Measurements from ENCODE around the gene WDR46.

WDR46 gene

DNA sequence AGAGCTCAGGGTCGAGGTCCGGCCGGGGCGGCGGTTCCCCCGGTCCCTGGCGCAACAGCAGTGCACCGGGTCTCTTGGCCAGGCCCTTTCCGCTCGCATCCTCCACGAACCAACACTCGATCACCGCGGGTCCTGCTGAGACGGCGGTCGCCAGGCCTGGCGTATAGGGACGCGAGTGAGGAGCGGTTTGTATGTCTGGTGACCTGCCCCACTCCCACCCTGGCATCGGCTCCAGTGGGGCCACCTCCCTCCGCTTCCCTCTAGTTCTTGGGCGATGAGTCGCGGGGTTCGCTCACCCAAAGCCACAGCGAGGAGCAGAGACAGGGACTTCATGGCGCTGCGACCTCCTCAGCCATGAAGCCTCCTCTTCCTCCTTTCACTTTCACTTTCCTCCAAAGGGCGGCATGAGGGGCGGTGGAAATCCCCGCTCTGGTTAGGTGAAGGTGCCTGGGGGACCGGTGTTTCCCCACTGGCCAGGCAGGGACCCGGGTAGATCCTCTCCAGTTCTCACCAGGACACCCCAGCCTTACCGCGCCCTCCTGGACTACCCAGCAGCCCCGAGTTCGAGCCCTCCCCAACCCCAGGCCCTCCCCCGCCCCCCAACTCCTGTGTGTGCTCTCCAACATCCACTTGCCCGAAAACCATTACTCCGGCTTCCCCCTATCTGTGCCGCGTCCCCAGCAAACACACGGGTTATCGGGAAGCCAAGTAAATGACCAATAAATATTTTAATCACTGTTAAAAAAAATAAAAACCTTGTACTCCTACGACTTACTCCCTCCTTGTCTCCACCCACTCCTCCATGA is 24.9 kb upstream of the WDR46 start, which contains the start of gene TAPBP:
Gene TAPBP (minus strand): TSS at position 370 of the 806 bp plus-strand sequence. CDS start 37 bp downstream, at position 333.
- no peak for DNase-seq (ENCODE audit: low read depth)

DNA sequence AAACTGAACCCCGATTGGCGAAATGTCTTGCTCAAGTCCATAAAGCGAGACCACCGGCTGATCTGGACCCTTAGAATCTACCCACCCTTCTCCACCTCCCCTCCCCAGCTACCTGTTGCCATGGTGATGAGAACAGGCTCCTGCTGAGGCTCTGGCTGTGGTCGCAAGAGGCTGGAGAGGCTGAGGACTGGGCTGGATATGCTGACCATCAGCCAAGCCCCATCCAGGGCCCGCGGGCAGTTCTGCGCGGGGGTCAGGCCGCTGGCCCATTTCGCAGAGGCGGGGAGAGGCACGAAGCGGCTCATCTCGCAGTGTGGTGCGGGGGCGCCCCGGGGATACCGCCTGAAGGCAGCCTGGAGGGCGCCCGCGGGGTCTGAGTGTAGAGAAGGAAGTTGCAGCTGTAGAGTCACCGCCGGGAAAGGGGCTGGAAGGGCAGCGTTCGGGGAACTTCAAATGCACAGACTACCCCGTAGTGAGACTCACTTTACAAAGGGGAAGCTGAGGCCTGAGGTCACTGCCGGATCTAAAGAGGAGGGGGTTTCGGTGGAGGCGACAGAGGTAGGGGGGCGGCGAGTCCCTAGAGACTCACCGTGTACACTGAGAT is 24.2 kb upstream of the WDR46 start:
- DNase-seq (ENCODE audit: low read depth) = no peak

GRCh38 chr6:33312361-33313104 is 23.5 kb upstream of the WDR46 start:
- no peak for DNase-seq (ENCODE audit: low read depth)

GRCh38 chr6:33306356-33306755 is 17.3 kb upstream of the WDR46 start:
- DNase-seq (ENCODE audit: low read depth) = no peak

GRCh38 chr6:33305052-33305451 is 16.0 kb upstream of the WDR46 start:
- no peak for DNase-seq (ENCODE audit: low read depth)

GRCh38 chr6:33304216-33304615 is 15.2 kb upstream of the WDR46 start:
- no peak for DNase-seq (ENCODE audit: low read depth)

GRCh38 chr6:33301877-33302276 is 12.8 kb upstream of the WDR46 start:
- no peak for DNase-seq (ENCODE audit: low read depth)

DNA sequence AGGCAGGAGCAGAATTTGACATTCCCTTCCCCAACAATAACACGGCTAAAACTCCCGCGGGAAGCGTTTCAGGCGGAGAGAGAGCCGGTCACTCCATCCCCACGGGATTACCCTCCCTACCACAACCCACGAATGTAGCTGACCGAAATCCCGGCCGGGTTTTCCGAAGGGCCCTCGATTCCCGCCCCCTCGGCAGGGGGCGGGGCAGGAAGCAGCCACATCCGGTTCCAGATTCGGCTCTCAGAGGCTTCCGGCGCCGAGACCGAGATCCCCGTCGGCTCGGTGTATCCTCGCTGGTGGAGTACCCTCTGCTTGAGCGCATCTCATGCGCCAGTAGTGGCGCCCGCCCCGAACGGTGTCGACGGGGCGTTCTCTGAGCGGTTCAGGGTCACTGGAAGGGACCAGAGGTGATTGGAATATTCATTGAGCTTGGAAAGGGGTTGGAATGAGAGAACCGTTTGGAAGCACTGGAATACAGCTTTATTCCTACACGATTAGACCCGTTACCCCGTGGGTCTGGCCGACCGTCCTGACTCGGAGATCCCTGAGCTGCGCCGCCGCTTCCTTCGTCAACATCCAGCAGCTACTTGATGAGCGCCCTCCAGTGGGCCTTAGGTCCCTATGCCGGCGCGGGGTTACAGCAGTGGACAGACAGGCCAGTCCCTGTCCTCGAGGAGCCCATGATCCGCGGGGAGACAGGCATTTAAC is 10.4 kb upstream of the WDR46 start:
- no peak for DNase-seq (ENCODE audit: low read depth)

GRCh38 chr6:33298773-33299236 is 9.8 kb upstream of the WDR46 start, which contains the start of gene RGL2:
TSS of gene RGL2 (minus strand) at chr6:33298942. CDS start at chr6:33298610, 332 bp downstream.
- no peak for DNase-seq (ENCODE audit: low read depth)

- no peak for DNase-seq (ENCODE audit: low read depth)
Measured at GRCh38 chr6:33297956-33298772, 9.1 kb upstream of the WDR46 start.

DNA sequence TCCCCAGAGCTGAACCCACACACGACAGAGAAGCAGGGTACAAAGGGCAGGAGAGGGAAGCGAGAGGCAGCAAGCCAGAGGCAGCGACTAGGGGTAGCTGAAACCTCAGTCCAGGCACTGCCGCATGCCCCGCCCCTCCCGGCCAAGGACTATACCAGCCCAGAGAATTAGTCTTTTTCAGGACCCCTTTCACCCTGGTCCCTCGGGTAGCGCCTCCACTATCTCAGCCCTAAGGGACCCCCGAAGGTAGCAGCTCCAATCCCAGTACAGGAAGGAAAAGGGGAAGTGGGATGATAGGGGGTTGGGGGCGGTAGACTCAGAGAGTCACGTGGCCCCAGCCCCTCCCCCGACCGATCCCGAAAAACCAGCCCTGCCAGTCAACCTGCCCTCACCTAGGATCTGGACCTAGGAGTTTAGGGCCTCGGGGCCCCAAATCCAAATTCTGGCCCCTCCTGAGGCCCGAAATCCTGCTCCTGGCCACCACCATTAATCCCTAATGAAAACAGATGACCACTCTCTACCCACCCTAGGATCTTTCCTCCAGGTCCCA is 8.4 kb upstream of the WDR46 start:
- no peak for DNase-seq (ENCODE audit: low read depth)

DNA sequence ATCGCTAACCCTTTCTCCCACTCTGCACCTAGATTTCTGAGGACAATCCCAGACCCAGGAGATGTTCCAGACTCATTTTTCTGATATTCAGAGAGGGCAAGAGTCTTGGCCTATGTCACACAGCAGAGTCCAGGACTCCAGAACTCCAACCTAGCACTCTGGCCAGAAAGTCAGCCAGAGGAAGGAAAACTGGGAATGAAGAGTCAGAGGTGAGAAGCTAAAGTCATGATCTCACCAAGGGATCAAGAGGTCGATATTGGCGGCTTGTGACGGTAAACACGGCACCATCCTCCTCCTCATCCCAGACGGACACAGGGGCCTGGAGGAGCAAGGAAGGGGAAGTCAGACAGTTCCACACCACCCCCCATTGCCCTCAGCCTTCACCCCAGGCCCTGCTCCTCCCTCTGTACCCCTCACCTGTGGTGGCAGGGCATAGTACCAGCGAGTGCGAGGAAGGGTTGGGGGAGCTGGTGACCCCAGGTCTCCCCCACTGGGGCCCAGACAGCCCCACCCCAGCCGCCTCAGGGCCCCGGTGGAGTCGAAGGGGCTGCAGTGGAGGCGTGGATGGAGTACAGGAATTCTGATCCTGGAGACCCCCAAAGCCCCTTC is 7.9 kb upstream of the WDR46 start:
- no peak for DNase-seq (ENCODE audit: low read depth)

DNA sequence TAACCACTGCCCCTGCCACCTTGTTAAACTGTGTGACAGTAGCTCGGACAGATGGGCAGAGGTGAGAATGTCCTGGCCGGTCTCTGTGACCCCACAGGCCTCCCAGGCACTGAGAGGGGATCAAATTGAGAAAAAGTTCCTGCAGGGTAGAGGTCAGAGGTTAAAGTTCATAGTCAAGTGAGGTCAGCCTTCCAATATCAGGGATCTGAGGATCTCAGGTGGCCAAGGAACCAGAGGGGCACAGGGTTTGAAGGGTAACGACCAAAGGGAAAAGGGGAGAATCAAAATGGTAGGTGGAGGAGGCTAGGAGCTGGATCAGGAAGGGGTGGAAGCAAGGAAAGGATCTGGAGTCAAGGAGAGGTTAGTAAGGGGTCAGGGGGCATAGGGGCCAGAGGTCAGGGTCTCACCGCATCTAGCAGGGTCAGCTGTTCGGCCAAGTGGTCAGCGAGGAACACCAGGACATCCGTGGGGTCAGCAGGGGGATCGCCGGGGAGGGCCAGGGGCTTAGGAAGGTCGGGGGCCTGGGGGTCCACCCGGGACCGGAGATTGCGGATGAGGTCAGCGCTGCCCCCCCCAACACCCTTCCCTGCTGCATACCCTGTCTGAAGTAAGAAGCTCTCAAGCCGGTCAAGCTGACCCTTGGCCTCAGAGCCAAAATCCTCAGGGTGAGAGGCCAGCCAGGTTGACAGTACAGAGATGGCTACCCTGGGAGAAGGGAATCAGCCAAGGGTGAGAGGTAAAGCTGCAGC is 6.8 kb upstream of the WDR46 start:
- DNase-seq (ENCODE audit: low read depth) = no peak

DNA sequence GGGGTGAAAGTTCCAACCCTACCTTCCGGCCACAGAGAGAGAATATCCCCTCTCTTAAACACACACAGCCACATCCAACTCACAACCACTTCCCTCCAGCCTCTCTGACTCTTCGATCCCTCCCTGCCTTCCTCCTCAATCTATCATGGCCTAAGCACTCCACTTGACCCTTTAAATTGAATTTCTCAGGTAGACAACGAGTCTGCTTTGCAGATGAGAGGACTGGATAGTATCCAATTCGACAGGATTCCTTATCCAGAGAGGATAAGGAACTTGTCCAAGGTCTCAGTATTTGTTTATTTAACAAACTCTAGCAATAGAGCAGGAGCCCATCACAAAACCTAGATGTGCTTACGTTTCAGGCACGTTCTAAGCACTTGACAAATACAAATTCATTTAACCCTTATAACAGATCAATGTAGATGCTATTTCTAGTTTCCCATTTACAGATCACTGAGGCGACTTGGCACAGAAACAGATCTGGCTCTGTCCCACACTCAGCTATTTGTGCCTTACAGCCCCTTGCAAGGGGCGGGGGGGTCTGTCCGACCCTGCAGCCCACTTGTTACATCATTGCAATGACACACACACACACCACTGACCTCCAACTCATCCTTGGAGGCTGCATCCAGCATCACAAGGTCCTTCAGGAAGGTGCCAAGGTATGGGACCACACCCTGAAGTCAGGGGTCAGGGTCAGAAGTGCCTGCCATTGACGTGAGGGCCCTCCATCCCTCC is 5.2 kb upstream of the WDR46 start:
- no peak for DNase-seq (ENCODE audit: low read depth)

GRCh38 chr6:33292996-33293682 is 4.1 kb upstream of the WDR46 start:
- no peak for DNase-seq (ENCODE audit: low read depth)

GRCh38 chr6:33290459-33290858 is 1.4 kb upstream of the WDR46 start:
- no peak for DNase-seq (ENCODE audit: low read depth)

GRCh38 chr6:33289784-33290315 is 811 bp upstream of the WDR46 start:
- no peak for DNase-seq (ENCODE audit: low read depth)

Data from non-pigmented ciliary epithelial cell (primary cell).